Right lobe of liver (tissue), 6 donors: ENCODE results near the gene RNGTT. TPM values are rescaled to one million over a fixed set of nuclear protein-coding genes. Genes with fewer than 3 reads are reported as not detected.

Experiments used
- ATAC-seq, 4 donors: fragments of 200-7000 bp; cut with Tn5 transposase; one replicate each; pipeline ENCODE4 v1.9.1; 2020; ENCODE audit warnings: mild to moderate bottlenecking in 4 of 4, moderate library complexity in 4 of 4
- DNase-seq, 3 donors: peaks; one replicate each; pipeline ENCODE4 v3.0.0-alpha.2; 2020
- H3K27ac ChIP-seq, 3 donors: fragments of 200-600 bp; one replicate each; pipeline ENCODE4 v1.8.0; 2022
- H3K27me3 ChIP-seq, 2 donors: fragments of 200-600 bp; one replicate each; pipeline ENCODE4 v1.8.0; 2022
- H3K36me3 ChIP-seq, 4 donors: fragments of 200-600 bp; sonication (generic) in 1 of 4; one replicate each; pipeline versions ENCODE4 v1.5.1 to v1.8.0; 2017 to 2022; ENCODE audit warnings: control low read depth in 1 of 4
- H3K4me1 ChIP-seq, 4 donors: fragments of 200-600 bp; sonication (generic) in 1 of 4; one replicate each; pipeline versions ENCODE4 v1.5.1 to v1.8.0; 2017 to 2022; ENCODE audit warnings: control low read depth in 1 of 4
- H3K4me3 ChIP-seq, 3 donors: fragments of 200-600 bp; one replicate each; pipeline ENCODE4 v1.8.0; 2022
- H3K9me3 ChIP-seq, 4 donors: fragments of 200-600 bp; sonication (generic) in 1 of 4; one replicate each; pipeline versions ENCODE4 v1.5.1 to v1.8.0; 2017 to 2022; ENCODE audit warnings: control low read depth in 1 of 4
- POLR2A ChIP-seq: fragments of 450-650 bp; IDR thresholded peaks from one replicate; pipeline ENCODE4 v1.6.1; 2017; ENCODE audit warnings: antibody characterized with exemption, mild to moderate bottlenecking
- WGBS: methylation state at CpG from one replicate; pipeline ENCODE4 v1.1.6; 2018; ENCODE audit warnings: low coverage, low lambda C conversion rate; ENCODE audit not compliant: insufficient coverage; ENCODE audit errors: missing lambda C conversion rate; 5-methylcytosine and 5-hydroxymethylcytosine counted together
- intact Hi-C, 2 donors: fragments of 100-400 bp; cut with DNase I; formaldehyde crosslinking; loops; one replicate each; pipeline versions ENCODE4 v1.11.2 to v1.14.1; 2022
- total RNA-seq, 6 experiments: library from RNA; depleted of rRNA in 2 of 6; stranded (reverse); fragments of >200 nt in 2 of 6; fragmentation: NEBNext Ultra II Directional in 3 of 6; extraction: Animal tissue kit (Norgen Biotek cat#: 25700) in 3 of 6; gene quantifications; one replicate each; pipeline versions ENCODE4 v1.1.0 to v1.2.4, GENCODE V29; 2016 to 2023
- TF ChIP-seq, protein P1 (sequence below), 4 donors: fragments of 200-600 bp in 3 of 4; fragments of 450-650 bp in 1 of 4; IDR thresholded peaks; one replicate each; pipeline versions ENCODE4 v1.5.1 to v1.8.0; 2016 to 2022; ENCODE audit warnings: antibody characterized with exemption in 4 of 4, mild to moderate bottlenecking in 2 of 4
- donor health status: DM: no; HTN: yes; CAD: no.
- donor health status: DM: no; HTN: no; CAD: no.
- donor health status: DM: no; HTN: no; CAD: no.
- donor health status: DM: no; HTN: yes; CAD: no.
- donor health status: DM: no; HTN: yes; CAD: no.

Gene RNGTT
- total RNA-seq, 6 experiments from 2014 or later = 5.7 to 11.2 (median 6.5) TPM

DNA sequence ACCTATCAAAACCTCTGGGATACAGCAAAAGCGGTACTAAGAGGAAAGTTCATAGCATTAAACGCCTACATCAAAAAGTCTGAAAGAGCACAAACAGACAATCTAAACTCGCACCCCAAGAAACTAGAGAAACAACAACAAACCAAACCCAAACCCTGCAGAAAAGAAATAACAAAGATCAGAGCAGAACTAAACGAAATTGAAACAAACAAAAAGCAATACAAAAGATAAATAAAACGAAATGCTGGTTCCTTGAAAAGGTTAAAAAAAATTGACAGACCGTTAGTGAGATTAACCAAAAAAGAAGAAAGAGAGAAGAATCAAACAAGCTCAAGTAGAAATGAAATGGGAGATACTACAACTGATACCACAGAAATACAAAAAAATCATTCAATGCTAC is 302.3 kb downstream of the RNGTT start:
- Histone ChIP-seq H3K36me3 (no peaks in the 10 kb centered on the region), H3K4me3 (no peak overlapping the region), H3K4me1 (peaks cover 0 to 19% (median 2%) of the 10 kb centered on the region in 4 donors), H3K27ac (no peak overlapping the region), H3K27me3 (no peaks in the 10 kb centered on the region), H3K9me3 (no peaks in the 10 kb centered on the region)
- no peak for DNase-seq
- ATAC-seq = no peak
- intact Hi-C loops = no loop called here
- 92% methylated on average over 6 of the region's 6 CpGs for WGBS
- TF ChIP-seq, protein P1, sequence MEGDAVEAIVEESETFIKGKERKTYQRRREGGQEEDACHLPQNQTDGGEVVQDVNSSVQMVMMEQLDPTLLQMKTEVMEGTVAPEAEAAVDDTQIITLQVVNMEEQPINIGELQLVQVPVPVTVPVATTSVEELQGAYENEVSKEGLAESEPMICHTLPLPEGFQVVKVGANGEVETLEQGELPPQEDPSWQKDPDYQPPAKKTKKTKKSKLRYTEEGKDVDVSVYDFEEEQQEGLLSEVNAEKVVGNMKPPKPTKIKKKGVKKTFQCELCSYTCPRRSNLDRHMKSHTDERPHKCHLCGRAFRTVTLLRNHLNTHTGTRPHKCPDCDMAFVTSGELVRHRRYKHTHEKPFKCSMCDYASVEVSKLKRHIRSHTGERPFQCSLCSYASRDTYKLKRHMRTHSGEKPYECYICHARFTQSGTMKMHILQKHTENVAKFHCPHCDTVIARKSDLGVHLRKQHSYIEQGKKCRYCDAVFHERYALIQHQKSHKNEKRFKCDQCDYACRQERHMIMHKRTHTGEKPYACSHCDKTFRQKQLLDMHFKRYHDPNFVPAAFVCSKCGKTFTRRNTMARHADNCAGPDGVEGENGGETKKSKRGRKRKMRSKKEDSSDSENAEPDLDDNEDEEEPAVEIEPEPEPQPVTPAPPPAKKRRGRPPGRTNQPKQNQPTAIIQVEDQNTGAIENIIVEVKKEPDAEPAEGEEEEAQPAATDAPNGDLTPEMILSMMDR (IDR thresholded peaks at IDR 0.05) = no peak
- no peak for TF ChIP-seq POLR2A

GRCh38 chr6:88655586-88655985 is 307.8 kb downstream of the RNGTT start:
- H3K9me3 ChIP-seq = no peaks in the 10 kb centered on the region
- TF ChIP-seq POLR2A = no peak
- TF ChIP-seq, protein P1 (IDR thresholded peaks at IDR 0.05) = no peak
- ATAC-seq (no peak), DNase-seq (no peak)
- no peak overlapping the region for H3K27ac ChIP-seq
- intact Hi-C loops = no loop called here
- H3K4me1 ChIP-seq = no peaks in the 10 kb centered on the region
- H3K4me3 ChIP-seq = no peak overlapping the region
- H3K27me3 ChIP-seq = no peaks in the 10 kb centered on the region
- H3K36me3 ChIP-seq = no peaks in the 10 kb centered on the region

GRCh38 chr6:88653936-88654335 is 309.5 kb downstream of the RNGTT start:
- Histone ChIP-seq H3K27ac (no peak overlapping the region), H3K9me3 (no peaks in the 10 kb centered on the region), H3K4me1 (no peaks in the 10 kb centered on the region), H3K4me3 (no peak overlapping the region), H3K36me3 (no peaks in the 10 kb centered on the region), H3K27me3 (no peaks in the 10 kb centered on the region)
- intact Hi-C loops = no loop called here
- WGBS = 90% methylated on average over 4 of the region's 4 CpGs
- no peak for TF ChIP-seq POLR2A
- TF ChIP-seq, protein P1 (IDR thresholded peaks at IDR 0.05) = no peak
- ATAC-seq = no peak
- DNase-seq = no peak

DNA sequence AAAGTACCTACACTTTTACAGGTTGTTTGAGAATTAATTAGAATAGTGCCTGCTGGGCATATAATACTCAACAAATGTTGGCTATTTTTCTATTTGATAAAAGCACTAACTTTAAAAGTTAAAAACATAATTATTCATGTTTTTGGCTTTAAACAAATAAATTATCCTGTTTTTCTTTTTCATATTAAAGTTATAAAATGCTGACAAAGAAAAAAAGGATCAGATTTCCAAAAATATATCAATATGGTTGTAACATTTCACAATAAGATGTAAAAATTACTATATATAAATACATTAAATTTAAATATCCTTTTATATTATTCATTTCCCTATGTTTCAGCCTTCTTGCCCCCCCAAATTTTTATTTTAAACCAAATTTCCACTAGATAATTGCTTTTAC is 312.0 kb downstream of the RNGTT start:
- TF ChIP-seq POLR2A = no peak
- TF ChIP-seq, protein P1 (IDR thresholded peaks at IDR 0.05) = no peak
- H3K9me3 ChIP-seq = no peaks in the 10 kb centered on the region
- DNase-seq = no peak
- no peaks in the 10 kb centered on the region for H3K36me3 ChIP-seq
- H3K27ac ChIP-seq = no peak overlapping the region
- no peak for ATAC-seq
- no peaks in the 10 kb centered on the region for H3K27me3 ChIP-seq
- H3K4me3 ChIP-seq = no peak overlapping the region
- intact Hi-C loops = no loop called here
- H3K4me1 ChIP-seq = no peaks in the 10 kb centered on the region

DNA sequence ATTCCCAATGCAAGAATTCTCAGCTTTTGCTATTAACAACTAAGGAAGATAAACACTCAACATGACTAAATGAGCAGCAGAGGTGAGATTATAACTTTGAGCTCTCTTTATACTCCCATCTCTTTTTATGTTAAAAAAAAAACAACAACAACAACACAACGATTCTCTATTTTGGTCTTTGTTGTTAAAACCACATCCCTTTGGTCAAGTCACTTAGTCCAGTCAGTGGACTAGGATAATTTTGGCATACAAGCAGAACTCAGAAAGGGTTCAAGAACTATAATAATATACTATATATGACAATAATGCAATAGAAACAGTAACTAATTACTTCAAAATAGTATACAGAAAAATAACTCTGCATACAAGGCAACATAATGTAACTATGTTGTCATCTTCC is 312.4 kb downstream of the RNGTT start:
- Histone ChIP-seq H3K27ac (no peak overlapping the region), H3K4me3 (no peak overlapping the region), H3K36me3 (no peaks in the 10 kb centered on the region), H3K9me3 (no peaks in the 10 kb centered on the region), H3K4me1 (no peaks in the 10 kb centered on the region), H3K27me3 (no peaks in the 10 kb centered on the region)
- DNase-seq (no peak), ATAC-seq (no peak)
- intact Hi-C loops = no loop called here
- 76% methylated on average over 1 of the region's 1 CpG for WGBS
- no peak for TF ChIP-seq POLR2A
- TF ChIP-seq, protein P1 (IDR thresholded peaks at IDR 0.05) = no peak
